ENCODE data around the gene NEURL1B.

DNA sequence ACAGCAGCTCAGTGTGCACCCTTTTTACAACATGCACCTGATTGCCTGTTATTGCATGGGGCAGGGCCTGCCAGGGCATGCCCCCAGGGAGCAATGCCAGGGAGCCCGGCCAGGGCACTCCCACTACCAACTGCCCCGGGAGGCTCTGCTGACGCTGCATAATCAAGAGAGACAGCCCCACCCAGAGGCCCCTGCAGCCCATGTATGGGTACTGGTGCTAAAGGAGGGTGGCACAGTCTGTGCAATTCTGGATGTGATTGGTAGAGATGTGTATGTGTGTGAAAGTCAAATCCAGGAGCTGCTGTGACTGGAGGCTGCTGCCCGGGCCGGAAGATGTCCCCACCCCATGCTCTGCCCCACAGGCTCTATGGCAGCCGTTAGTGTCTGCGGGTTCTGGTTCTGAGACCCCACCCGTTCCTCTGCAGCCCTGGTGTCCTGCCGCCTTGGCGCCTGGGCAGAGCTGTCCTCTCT is 3.9 kb upstream of the NEURL1B start:
- TF ChIP-seq, protein P1, sequence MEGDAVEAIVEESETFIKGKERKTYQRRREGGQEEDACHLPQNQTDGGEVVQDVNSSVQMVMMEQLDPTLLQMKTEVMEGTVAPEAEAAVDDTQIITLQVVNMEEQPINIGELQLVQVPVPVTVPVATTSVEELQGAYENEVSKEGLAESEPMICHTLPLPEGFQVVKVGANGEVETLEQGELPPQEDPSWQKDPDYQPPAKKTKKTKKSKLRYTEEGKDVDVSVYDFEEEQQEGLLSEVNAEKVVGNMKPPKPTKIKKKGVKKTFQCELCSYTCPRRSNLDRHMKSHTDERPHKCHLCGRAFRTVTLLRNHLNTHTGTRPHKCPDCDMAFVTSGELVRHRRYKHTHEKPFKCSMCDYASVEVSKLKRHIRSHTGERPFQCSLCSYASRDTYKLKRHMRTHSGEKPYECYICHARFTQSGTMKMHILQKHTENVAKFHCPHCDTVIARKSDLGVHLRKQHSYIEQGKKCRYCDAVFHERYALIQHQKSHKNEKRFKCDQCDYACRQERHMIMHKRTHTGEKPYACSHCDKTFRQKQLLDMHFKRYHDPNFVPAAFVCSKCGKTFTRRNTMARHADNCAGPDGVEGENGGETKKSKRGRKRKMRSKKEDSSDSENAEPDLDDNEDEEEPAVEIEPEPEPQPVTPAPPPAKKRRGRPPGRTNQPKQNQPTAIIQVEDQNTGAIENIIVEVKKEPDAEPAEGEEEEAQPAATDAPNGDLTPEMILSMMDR (IDR thresholded peaks at IDR 0.05; ENCODE audit: insufficient read depth, low read length): no peak
- TF ChIP-seq POLR2AphosphoS5 (IDR thresholded peaks at IDR 0.05; ENCODE audit: low read depth): no peak
- TF ChIP-seq, protein P2, sequence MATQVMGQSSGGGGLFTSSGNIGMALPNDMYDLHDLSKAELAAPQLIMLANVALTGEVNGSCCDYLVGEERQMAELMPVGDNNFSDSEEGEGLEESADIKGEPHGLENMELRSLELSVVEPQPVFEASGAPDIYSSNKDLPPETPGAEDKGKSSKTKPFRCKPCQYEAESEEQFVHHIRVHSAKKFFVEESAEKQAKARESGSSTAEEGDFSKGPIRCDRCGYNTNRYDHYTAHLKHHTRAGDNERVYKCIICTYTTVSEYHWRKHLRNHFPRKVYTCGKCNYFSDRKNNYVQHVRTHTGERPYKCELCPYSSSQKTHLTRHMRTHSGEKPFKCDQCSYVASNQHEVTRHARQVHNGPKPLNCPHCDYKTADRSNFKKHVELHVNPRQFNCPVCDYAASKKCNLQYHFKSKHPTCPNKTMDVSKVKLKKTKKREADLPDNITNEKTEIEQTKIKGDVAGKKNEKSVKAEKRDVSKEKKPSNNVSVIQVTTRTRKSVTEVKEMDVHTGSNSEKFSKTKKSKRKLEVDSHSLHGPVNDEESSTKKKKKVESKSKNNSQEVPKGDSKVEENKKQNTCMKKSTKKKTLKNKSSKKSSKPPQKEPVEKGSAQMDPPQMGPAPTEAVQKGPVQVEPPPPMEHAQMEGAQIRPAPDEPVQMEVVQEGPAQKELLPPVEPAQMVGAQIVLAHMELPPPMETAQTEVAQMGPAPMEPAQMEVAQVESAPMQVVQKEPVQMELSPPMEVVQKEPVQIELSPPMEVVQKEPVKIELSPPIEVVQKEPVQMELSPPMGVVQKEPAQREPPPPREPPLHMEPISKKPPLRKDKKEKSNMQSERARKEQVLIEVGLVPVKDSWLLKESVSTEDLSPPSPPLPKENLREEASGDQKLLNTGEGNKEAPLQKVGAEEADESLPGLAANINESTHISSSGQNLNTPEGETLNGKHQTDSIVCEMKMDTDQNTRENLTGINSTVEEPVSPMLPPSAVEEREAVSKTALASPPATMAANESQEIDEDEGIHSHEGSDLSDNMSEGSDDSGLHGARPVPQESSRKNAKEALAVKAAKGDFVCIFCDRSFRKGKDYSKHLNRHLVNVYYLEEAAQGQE (IDR thresholded peaks at IDR 0.05; ENCODE audit: insufficient replicate concordance, low read depth): no peak

Data from HL-60 (cell line).